ENCODE results near the gene NLRP14.

NLRP14 gene

GRCh38 chr11:7014118-7014517 lies 6.2 kb upstream of the NLRP14 start:
- Histone ChIP-seq H3K27me3 (ENCODE audit: low read length) (peaks cover 3% of the 10 kb centered on the region; the same call in 1 of the 2 replicates), H3K9me3 (ENCODE audit: insufficient read depth, low read length) (no peaks in the 10 kb centered on the region), H3F3A (ENCODE audit: insufficient read depth) (no peaks in the 10 kb centered on the region), H3K9ac (ENCODE audit: low read length) (no peak overlapping the region), H4K20me1 (ENCODE audit: low read depth, low read length) (0 out of 2 replicates have a peak, but pooled peaks cover 3% of the 10 kb centered on the region), H3K79me2 (ENCODE audit: insufficient read depth, low read length) (no peaks in the 10 kb centered on the region), H2AFZ (ENCODE audit: low read depth, low read length, severe bottlenecking) (no peak overlapping the region), H3K4me3 (ENCODE audit: insufficient read depth, low read length, poor library complexity, severe bottlenecking) (no peak overlapping the region), H3K9me2 (replicated peaks; ENCODE audit: insufficient read depth, low read length) (no peaks in the 10 kb centered on the region), H3K36me3 (ENCODE audit: low read length) (no peaks in the 10 kb centered on the region), H3K4me2 (ENCODE audit: low read depth, low read length, poor library complexity, severe bottlenecking) (no peak overlapping the region), H3K27ac (ENCODE audit: low read depth, low read length) (no peak overlapping the region)
- TF ChIP-seq EZH2phosphoT487 (conservative IDR thresholded peaks at IDR 0.05; ENCODE audit: low read length), result no peak
- no peak for TF ChIP-seq CTCF (IDR thresholded peaks at IDR 0.05; ENCODE audit: insufficient read depth, low read length, poor library complexity, severe bottlenecking)

- H2AFZ ChIP-seq (ENCODE audit: low read depth, low read length, severe bottlenecking), result no peak overlapping the region
- no peaks in the 10 kb centered on the region for H3K9me3 ChIP-seq (ENCODE audit: insufficient read depth, low read length)
- TF ChIP-seq CTCF (IDR thresholded peaks at IDR 0.05; ENCODE audit: insufficient read depth, low read length, poor library complexity, severe bottlenecking) (no peak), EZH2phosphoT487 (conservative IDR thresholded peaks at IDR 0.05; ENCODE audit: low read length) (no peak)
- H3K9me2 ChIP-seq (replicated peaks; ENCODE audit: insufficient read depth, low read length), result no peaks in the 10 kb centered on the region
- no peak overlapping the region for H3K9ac ChIP-seq (ENCODE audit: low read length)
- H3K79me2 ChIP-seq (ENCODE audit: insufficient read depth, low read length), result no peaks in the 10 kb centered on the region
- no peak overlapping the region for H3K27ac ChIP-seq (ENCODE audit: low read depth, low read length)
- peaks cover 3% of the 10 kb centered on the region; the same call in 1 of the 2 replicates for H3K27me3 ChIP-seq (ENCODE audit: low read length)
- H3K36me3 ChIP-seq (ENCODE audit: low read length), result no peaks in the 10 kb centered on the region
- H3F3A ChIP-seq (ENCODE audit: insufficient read depth), result no peaks in the 10 kb centered on the region
- 0 out of 2 replicates have a peak, but pooled peaks cover 3% of the 10 kb centered on the region for H4K20me1 ChIP-seq (ENCODE audit: low read depth, low read length)
- H3K4me3 ChIP-seq (ENCODE audit: insufficient read depth, low read length, poor library complexity, severe bottlenecking), result no peak overlapping the region
- no peak overlapping the region for H3K4me2 ChIP-seq (ENCODE audit: low read depth, low read length, poor library complexity, severe bottlenecking)
Observed at GRCh38 chr11:7016011-7016410, 4.3 kb upstream of the NLRP14 start.

GRCh38 chr11:7019500-7020182 lies 638 bp upstream of the NLRP14 start:
- Histone ChIP-seq H3K4me2 (ENCODE audit: low read depth, low read length, poor library complexity, severe bottlenecking) (no peak overlapping the region), H3K9me2 (replicated peaks; ENCODE audit: insufficient read depth, low read length) (no peaks in the 10 kb centered on the region), H3K4me3 (ENCODE audit: insufficient read depth, low read length, poor library complexity, severe bottlenecking) (no peak overlapping the region), H3K79me2 (ENCODE audit: insufficient read depth, low read length) (no peaks in the 10 kb centered on the region), H4K20me1 (ENCODE audit: low read depth, low read length) (no peaks in the 10 kb centered on the region), H3K36me3 (ENCODE audit: low read length) (no peaks in the 10 kb centered on the region), H3K9ac (ENCODE audit: low read length) (no peak overlapping the region), H3K27ac (ENCODE audit: low read depth, low read length) (no peak overlapping the region), H3K27me3 (ENCODE audit: low read length) (no peaks in the 10 kb centered on the region), H2AFZ (ENCODE audit: low read depth, low read length, severe bottlenecking) (no peak overlapping the region), H3F3A (ENCODE audit: insufficient read depth) (no peaks in the 10 kb centered on the region), H3K9me3 (ENCODE audit: insufficient read depth, low read length) (no peaks in the 10 kb centered on the region)
- no peak for TF ChIP-seq EZH2phosphoT487 (conservative IDR thresholded peaks at IDR 0.05; ENCODE audit: low read length)
- no peak for TF ChIP-seq CTCF (IDR thresholded peaks at IDR 0.05; ENCODE audit: insufficient read depth, low read length, poor library complexity, severe bottlenecking)
